Suppressor macrophage treated with lipopolysaccharide for 1 hour (primary cell): ENCODE measurements around the gene PPP2R1A.
"Not testable (repeated sequence)": the region's sequence is repeated elsewhere in the genome, so short reads cannot be mapped to it uniquely, and the experiment has no call there.

Source experiments
- DNase-seq, 3 donors: peaks; one replicate each; pipeline ENCODE4 v3.0.0-alpha.2; 2020 to 2022

The PPP2R1A gene

GRCh38 chr19:52200755-52201391 is 11.0 kb downstream of the PPP2R1A start:
- DNase-seq: not testable (repeated sequence)

- DNase-seq: no peak
Observed at GRCh38 chr19:52206481-52206880, 16.6 kb downstream of the PPP2R1A start.

GRCh38 chr19:52211203-52211602 is 21.4 kb downstream of the PPP2R1A start:
- DNase-seq: no peak

GRCh38 chr19:52211926-52212571 is 22.2 kb downstream of the PPP2R1A start:
- DNase-seq: no peak

GRCh38 chr19:52212572-52213255 is 22.9 kb downstream of the PPP2R1A start:
- no peak for DNase-seq

GRCh38 chr19:52214241-52214640 is 24.4 kb downstream of the PPP2R1A start:
- no peak for DNase-seq

- no peak for DNase-seq
Observed at GRCh38 chr19:52216401-52216800, 26.5 kb downstream of the PPP2R1A start.

- no peak for DNase-seq
Observed at GRCh38 chr19:52217576-52217975, 27.7 kb downstream of the PPP2R1A start.

- DNase-seq: no peak
Observed at GRCh38 chr19:52219611-52220010, 29.8 kb downstream of the PPP2R1A start.

- no peak for DNase-seq
Observed at GRCh38 chr19:52221031-52221430, 31.2 kb downstream of the PPP2R1A start.

- DNase-seq: no peak
Observed at GRCh38 chr19:52221831-52222375, 32.1 kb downstream of the PPP2R1A start.

GRCh38 chr19:52224211-52224610 is 34.4 kb downstream of the PPP2R1A start:
- DNase-seq: no peak

- no peak for DNase-seq
Observed at GRCh38 chr19:52226652-52227051, 36.8 kb downstream of the PPP2R1A start.

- DNase-seq: no peak
Observed at GRCh38 chr19:52227196-52227940, 37.5 kb downstream of the PPP2R1A start.

- DNase-seq: no peak
Observed at GRCh38 chr19:52227980-52228379, 38.1 kb downstream of the PPP2R1A start.

- DNase-seq: no peak
Observed at GRCh38 chr19:52229524-52229923, 39.7 kb downstream of the PPP2R1A start.

- peak in 1 of 3 donors; percentile 17 for DNase-seq
Observed at GRCh38 chr19:52230685-52231084, 40.8 kb downstream of the PPP2R1A start.

- DNase-seq: no peak
Observed at GRCh38 chr19:52231154-52231910, 41.5 kb downstream of the PPP2R1A start.

GRCh38 chr19:52234406-52234805 is 44.6 kb downstream of the PPP2R1A start:
- DNase-seq: no peak

GRCh38 chr19:52237197-52237596 is 47.3 kb downstream of the PPP2R1A start:
- no peak for DNase-seq

- DNase-seq: peak; percentile 73 to 77 (median 75)
Observed at GRCh38 chr19:52237771-52238400, 48.0 kb downstream of the PPP2R1A start.

- DNase-seq: no peak
Observed at GRCh38 chr19:52244021-52244420, 54.2 kb downstream of the PPP2R1A start.
